Eye (tissue), 1 donor: ENCODE data around the gene TTF2.
A peak's percentile ranks its signal among the peaks of the same experiment; 100 is the strongest.
"Not testable (repeated sequence)": the region's sequence is repeated elsewhere in the genome, so short reads cannot be mapped to it uniquely, and the experiment has no call there.

Source experiments
- DNase-seq: peaks from one replicate; pipeline ENCODE4 v3.0.0-alpha.2; 2015

TTF2 gene

DNA sequence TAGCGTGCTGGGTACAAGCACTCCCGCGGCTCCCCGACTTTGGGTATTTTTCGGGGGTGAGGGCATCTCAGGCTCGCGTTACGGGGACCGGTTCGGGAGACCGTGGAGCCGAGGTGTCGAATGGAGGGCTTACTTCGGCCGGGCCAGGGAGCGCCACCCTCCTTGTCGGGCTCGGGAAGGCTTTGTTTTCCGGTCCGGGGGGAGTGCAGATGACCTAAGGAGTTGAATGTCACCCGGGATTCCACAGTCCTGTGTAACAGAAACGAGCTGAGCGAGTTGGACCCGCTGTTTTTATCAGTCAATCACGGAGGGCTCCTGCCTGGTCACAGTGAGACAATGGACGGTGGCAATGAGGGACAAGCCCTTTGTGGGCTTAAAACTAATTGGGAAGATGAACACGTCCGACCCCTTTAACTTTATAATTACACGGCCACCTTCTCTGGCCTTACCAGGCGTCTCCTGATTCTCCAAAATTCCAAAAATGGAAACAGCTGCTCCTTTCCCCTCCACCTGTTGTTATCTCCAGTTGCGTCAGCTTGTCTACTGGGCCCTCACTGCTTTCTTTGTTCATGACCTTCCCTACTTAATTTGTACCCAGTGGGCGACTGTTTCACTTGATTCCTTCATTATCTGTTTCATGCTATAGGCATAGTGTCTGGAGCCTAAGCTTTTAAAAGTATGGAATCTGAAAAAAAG, 62.4 kb downstream of the TTF2 start:
- peak; percentile 89 for DNase-seq

DNA sequence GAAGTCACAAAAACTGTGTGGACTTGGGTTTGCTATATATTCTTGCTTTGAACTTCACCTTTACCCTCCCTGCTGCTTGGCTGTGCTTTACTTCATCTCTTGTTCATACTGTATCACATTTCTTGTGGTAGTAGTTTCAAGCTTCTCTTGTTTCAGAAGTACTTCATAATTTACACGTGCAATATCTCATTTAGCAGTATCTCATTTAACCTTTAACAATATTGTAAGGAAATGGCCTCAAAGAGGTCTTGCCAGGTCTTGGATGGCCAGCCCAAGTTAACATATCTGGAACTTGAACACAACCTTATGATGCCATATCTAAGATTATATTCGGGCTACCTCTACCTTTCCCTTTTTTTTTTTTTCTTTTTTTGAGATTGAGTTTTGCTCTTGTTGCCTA, 63.1 kb downstream of the TTF2 start:
- DNase-seq, result no peak

GRCh38 chr1:117124661-117125060, 64.5 kb downstream of the TTF2 start:
- DNase-seq, result no peak

GRCh38 chr1:117127795-117128194, 67.7 kb downstream of the TTF2 start:
- no peak for DNase-seq

DNA sequence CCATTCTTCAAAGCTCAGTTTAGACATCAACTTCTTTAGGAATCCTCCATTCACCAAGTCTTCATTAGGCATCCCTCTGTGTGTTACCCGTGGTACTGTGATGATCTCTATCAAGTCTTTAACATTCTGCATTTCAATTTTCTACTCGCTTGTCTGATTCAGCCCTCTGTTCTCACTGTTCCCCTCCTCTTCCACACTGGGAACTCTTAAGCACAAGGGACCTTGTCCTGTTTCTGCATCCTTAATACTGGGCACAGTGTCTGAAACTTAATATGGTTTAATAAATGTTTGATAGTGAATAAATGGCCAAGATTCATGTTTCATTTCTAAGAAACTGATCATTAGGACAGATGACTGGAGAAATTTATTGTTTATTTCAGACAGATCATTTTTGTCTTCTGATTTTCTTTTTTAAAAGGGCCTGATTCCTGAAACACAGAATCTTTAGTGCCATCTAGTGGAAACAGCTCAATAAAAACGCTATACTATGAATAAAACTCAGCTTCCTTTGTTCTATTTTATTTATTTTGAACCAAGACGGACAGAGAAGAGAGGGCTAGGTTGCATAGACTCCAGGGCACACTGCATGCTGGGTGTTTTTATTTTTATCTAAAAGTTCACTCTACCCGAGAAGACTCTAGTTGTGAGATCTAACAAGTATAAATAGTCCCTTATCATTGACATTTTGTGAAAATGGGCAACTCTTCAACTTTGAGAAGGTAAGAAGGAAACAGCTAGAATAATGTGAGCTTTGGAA, 68.4 kb downstream of the TTF2 start:
- peak; percentile 79 for DNase-seq

- DNase-seq, result no peak
Measured at GRCh38 chr1:117130526-117130925, 70.4 kb downstream of the TTF2 start.

GRCh38 chr1:117135329-117135728, 75.2 kb downstream of the TTF2 start:
- no peak for DNase-seq

DNA sequence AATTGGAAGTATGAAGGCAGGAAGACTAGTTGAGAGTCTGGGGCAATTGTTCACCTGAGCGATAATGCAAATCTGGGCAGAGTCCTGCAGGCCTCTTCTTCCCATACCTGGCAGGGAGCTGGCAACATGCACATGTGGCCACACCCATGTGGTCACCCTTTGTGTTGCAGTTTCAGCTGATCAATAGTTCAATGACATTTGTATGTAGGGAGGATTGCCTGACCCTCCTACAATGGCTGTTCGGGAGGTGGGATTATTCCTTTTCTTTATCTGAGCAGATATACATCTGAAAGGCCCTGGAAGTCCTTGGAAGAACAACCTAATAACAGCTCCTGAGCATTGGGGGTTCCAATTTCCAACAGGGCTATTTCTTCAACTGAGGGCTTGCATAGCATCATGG, 76.6 kb downstream of the TTF2 start:
- no peak for DNase-seq

GRCh38 chr1:117137281-117137855, 77.2 kb downstream of the TTF2 start:
- DNase-seq, result no peak

DNA sequence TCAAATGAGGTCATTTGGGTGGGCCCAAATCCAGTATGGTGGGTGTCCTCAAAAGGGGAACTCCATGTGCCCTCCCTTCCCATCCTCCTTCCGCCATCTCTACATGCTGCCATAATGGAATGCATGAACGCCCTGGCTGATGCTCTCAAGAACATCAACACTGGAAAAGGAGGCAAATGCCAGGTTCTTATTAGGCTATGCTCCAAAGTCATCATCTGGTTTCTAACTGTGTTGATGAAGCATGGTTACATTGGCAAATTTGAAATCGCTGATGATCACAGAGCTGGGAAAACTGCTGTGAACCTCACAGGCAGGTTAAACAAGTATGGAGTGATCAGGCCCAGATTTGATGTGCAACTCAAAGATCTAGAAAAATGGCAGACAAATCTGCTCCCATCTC, 78.0 kb downstream of the TTF2 start:
- DNase-seq, result no peak

- DNase-seq, result no peak
Measured at GRCh38 chr1:117138561-117138960, 78.4 kb downstream of the TTF2 start.

GRCh38 chr1:117142200-117142599, 82.1 kb downstream of the TTF2 start:
- no peak for DNase-seq

GRCh38 chr1:117143172-117143571, 83.0 kb downstream of the TTF2 start:
- DNase-seq, result no peak

- no peak for DNase-seq
Measured at GRCh38 chr1:117143871-117144270, 83.7 kb downstream of the TTF2 start.

DNA sequence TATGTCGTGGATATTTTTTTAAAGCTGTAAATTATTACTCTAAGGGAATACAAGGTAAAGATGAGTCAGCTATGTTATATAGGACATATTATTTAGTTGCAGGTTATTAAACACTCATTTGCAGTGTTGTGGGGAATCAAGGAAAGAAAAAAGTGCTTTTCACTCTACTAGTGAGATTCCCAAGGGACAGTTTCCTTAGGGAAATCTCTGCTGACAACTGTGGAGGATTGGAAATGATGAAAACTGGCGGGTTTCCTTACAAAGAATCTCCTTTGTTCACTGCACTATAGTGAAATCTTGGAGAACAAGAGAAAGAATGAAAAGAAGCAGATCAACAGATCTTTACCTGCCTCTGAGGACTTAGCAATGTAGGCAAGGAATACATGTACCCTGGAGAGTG, 85.9 kb downstream of the TTF2 start:
- DNase-seq, result peak; percentile 22

- DNase-seq, result peak; percentile 61
Measured at GRCh38 chr1:117146575-117147340, 86.6 kb downstream of the TTF2 start.

DNA sequence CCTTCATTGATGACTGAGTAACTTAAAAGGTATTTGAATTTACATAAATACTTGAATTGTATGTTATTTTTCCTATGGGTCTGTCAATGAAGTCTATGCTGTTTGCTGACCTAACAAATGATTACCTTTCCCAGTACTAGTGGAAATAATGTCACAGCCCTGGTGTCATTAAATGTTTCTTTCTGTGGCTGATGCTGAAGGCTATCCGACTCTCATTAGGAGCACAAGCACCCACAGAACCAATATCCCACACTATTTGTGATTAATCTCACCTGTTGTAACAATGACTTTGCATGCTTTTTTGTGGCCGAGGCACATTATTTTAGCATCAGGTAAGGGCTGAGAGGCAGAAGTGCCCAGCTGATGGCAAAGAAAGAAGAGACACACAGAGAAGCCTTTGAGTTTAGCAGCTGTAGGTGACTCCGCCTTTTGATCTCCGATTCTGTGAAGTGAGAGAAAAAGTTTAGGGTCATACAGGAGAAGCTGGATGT, 87.3 kb downstream of the TTF2 start:
- DNase-seq, result no peak

- peak; percentile 14 for DNase-seq
Measured at GRCh38 chr1:117147856-117148588, 87.9 kb downstream of the TTF2 start.

- no peak for DNase-seq
Measured at GRCh38 chr1:117150316-117150715, 90.2 kb downstream of the TTF2 start.

- DNase-seq, result not testable (repeated sequence)
Measured at GRCh38 chr1:117151305-117151704, 91.2 kb downstream of the TTF2 start.
